Upper lobe of left lung (tissue), 6 donors: ENCODE measurements around the gene MBP. TPM values are rescaled to one million over a fixed set of nuclear protein-coding genes. Genes with fewer than 3 reads are reported as not detected.

Experiments
- ATAC-seq, 2 donors: fragments of 200-7000 bp; cut with Tn5 transposase; one replicate each; pipeline ENCODE4 v1.9.1; 2022; ENCODE audit warnings: mild to moderate bottlenecking in 2 of 2, moderate library complexity in 2 of 2; ENCODE audit not compliant: low FRiP score in 2 of 2
- DNase-seq, 2 donors: peaks; one replicate each; pipeline ENCODE4 v3.0.0-alpha.2; 2019 to 2020
- H3K27ac ChIP-seq, 4 donors: fragments of 200-600 bp; sonication (generic); one replicate each; pipeline ENCODE4 v1.5.1; 2016 to 2019
- H3K27me3 ChIP-seq, 4 donors: fragments of 200-600 bp; sonication (generic); one replicate each; pipeline ENCODE4 v1.5.1; 2017 to 2019
- H3K36me3 ChIP-seq, 4 donors: fragments of 200-600 bp; sonication (generic); one replicate each; pipeline ENCODE4 v1.5.1; 2016 to 2019
- H3K4me1 ChIP-seq, 4 donors: fragments of 200-600 bp; sonication (generic); one replicate each; pipeline ENCODE4 v1.5.1; 2018 to 2019
- H3K4me3 ChIP-seq, 4 donors: fragments of 200-600 bp; sonication (generic); one replicate each; pipeline ENCODE4 v1.5.1; 2017 to 2019; ENCODE audit warnings: mild to moderate bottlenecking in 2 of 4, moderate library complexity in 1 of 4
- H3K9me3 ChIP-seq, 4 donors: fragments of 200-600 bp; sonication (generic); one replicate each; pipeline ENCODE4 v1.5.1; 2018 to 2019
- EP300 ChIP-seq, 4 donors: sonication (generic); formaldehyde crosslinking; IDR thresholded peaks; one replicate each; pipeline ENCODE4 v1.5.1; 2017; ENCODE audit warnings: antibody characterized with exemption in 4 of 4, control low read depth in 2 of 4
- POLR2A ChIP-seq, 4 donors: fragments of 450-650 bp; IDR thresholded peaks; one replicate each; pipeline ENCODE4 v1.5.1; 2016 to 2017; ENCODE audit warnings: antibody characterized with exemption in 4 of 4, mild to moderate bottlenecking in 2 of 4
- POLR2AphosphoS5 ChIP-seq, 2 donors: sonication (generic); formaldehyde crosslinking; IDR thresholded peaks; one replicate each; pipeline ENCODE4 v1.5.1; 2017; ENCODE audit warnings: antibody characterized with exemption in 2 of 2
- WGBS, 2 donors: methylation state at CpG; one replicate each; pipeline ENCODE4 v1.1.5; 2017 to 2018; 5-methylcytosine and 5-hydroxymethylcytosine counted together
- total RNA-seq, 6 donors: library from RNA; depleted of rRNA in 4 of 6; stranded (reverse); fragments of >200 nt in 4 of 6; gene quantifications; one replicate each; pipeline versions ENCODE4 v1.1.0 to v1.2.1, GENCODE V29; 2016 to 2021
- TF ChIP-seq, protein P1 (sequence below), 6 experiments: fragments of 450-650 bp in 4 of 6; fragments of 200-600 bp in 2 of 6; sonication (generic) in 2 of 6; IDR thresholded peaks; one replicate each; pipeline ENCODE4 v1.5.1; 2016 to 2019; ENCODE audit warnings: antibody characterized with exemption in 6 of 6
- donor health status: DM: no; HTN: no; CAD: no; lungs with moderate emphysema.
- donor health status: DM: no; HTN: yes; CAD: no; lungs with severe emphysema.

Gene MBP
- total RNA-seq, 6 donors from 2014 or later: 55.5 to 87.6 (median 68.8) TPM

DNA sequence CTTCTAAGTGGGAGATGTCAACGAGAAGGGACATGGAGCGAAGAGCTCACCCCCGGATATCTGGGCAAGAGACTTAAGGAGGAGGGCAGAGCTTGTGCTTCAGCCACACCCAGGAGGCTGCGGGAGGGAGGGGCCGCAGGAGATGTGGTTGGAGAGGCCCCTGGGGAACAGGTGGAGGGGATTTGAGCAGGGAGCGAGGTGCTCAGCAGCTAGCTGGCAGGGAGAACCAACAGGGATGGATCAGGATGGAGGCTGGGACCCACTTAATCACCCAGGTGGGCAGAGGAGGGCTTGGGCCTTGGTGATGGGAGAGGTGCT is 78.3 kb downstream of the MBP start:
- Histone ChIP-seq H3K4me3 (peak overlapping the region in 2 of 4 donors; percentile 4 to 13), H3K27me3 (no peaks in the 10 kb centered on the region), H3K4me1 (peaks cover 41 to 63% (median 55%) of the 10 kb centered on the region in 4 donors), H3K36me3 (no peaks in the 10 kb centered on the region), H3K9me3 (no peaks in the 10 kb centered on the region), H3K27ac (peak overlapping the region; percentile 83 to 96 (median 89))
- DNase-seq (no peak), ATAC-seq (peak in 1 of 2 donors; percentile 46)
- 32 to 57% methylated on average over 6 of the region's 6 CpGs for WGBS, 2 donors
- TF ChIP-seq, protein P1, sequence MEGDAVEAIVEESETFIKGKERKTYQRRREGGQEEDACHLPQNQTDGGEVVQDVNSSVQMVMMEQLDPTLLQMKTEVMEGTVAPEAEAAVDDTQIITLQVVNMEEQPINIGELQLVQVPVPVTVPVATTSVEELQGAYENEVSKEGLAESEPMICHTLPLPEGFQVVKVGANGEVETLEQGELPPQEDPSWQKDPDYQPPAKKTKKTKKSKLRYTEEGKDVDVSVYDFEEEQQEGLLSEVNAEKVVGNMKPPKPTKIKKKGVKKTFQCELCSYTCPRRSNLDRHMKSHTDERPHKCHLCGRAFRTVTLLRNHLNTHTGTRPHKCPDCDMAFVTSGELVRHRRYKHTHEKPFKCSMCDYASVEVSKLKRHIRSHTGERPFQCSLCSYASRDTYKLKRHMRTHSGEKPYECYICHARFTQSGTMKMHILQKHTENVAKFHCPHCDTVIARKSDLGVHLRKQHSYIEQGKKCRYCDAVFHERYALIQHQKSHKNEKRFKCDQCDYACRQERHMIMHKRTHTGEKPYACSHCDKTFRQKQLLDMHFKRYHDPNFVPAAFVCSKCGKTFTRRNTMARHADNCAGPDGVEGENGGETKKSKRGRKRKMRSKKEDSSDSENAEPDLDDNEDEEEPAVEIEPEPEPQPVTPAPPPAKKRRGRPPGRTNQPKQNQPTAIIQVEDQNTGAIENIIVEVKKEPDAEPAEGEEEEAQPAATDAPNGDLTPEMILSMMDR (IDR thresholded peaks at IDR 0.05): no peak
- TF ChIP-seq POLR2AphosphoS5 (IDR thresholded peaks at IDR 0.05): no peak
- TF ChIP-seq POLR2A (IDR thresholded peaks at IDR 0.05): no peak
- TF ChIP-seq EP300 (IDR thresholded peaks at IDR 0.05): no peak

DNA sequence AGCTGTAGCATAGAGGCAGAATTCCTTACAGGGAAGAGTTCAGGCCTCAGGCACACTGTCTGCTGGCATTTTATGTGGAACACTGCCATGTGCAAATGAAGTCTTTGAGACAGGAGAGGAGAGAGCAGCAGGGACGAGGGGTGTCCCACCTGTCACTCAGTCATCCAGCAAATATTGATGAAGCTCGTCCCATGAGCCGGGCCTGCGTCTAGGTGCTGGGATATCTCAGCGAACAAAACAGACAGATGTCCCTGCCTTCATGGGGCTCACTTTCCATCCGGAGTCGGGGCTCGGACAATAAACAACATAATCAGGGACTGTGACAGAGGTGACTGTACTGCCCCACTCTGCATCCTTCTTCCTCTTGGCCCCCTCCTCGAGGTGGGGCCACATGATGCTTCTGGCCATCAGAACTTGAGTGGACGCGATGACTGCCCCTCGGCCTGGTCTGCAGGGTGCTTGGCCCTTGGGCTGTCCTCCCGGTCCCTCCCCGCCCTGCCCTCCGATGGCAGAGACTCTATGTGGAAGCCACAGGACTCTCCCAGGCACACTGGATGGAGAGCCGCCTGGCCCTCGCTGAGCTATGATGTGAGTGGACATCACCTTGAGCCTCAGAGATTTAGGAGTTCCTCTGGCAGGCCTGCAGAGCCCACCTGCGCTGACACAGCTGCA is 78.8 kb downstream of the MBP start:
- ATAC-seq: no peak
- Histone ChIP-seq H3K36me3 (no peaks in the 10 kb centered on the region), H3K4me1 (peaks cover 41 to 63% (median 54%) of the 10 kb centered on the region in 4 donors), H3K27ac (peak overlapping the region; percentile 83 to 96 (median 89)), H3K9me3 (no peaks in the 10 kb centered on the region), H3K27me3 (no peaks in the 10 kb centered on the region), H3K4me3 (peak overlapping the region in 1 of 4 donors; percentile 13)
- peak in 1 of 2 donors; percentile 34 for DNase-seq
- WGBS, 2 donors: 71 to 90% methylated on average over 6 to 17 of the region's 18 CpGs
- TF ChIP-seq EP300 (IDR thresholded peaks at IDR 0.05): no peak
- no peak for TF ChIP-seq POLR2A (IDR thresholded peaks at IDR 0.05)
- no peak for TF ChIP-seq POLR2AphosphoS5 (IDR thresholded peaks at IDR 0.05)
- TF ChIP-seq, protein P1 (IDR thresholded peaks at IDR 0.05): no peak

DNA sequence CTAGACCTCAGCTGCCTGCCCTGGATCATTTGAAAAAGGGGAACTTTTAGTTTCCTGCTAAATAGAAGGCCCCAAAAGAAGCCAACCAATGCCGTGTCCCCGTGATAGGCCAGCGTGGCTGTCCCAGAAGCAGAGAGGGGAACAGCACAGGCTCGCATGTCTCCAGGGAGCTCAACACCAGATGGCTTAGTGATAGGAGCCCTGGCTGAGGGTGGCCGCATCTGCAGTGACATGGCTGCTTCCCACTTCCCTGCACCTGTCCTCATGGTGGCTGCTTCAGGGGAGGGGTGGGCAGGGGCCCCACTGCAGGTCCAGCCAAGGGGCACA is 79.6 kb downstream of the MBP start:
- peak in 1 of 2 donors; percentile 56 for DNase-seq
- Histone ChIP-seq H3K36me3 (no peaks in the 10 kb centered on the region), H3K4me1 (peaks cover 41 to 56% (median 50%) of the 10 kb centered on the region in 4 donors), H3K27me3 (no peaks in the 10 kb centered on the region), H3K9me3 (no peaks in the 10 kb centered on the region), H3K4me3 (no peak overlapping the region), H3K27ac (peak overlapping the region; percentile 83 to 96 (median 89))
- ATAC-seq: peak; percentile 11 to 12
- TF ChIP-seq, protein P1 (IDR thresholded peaks at IDR 0.05): no peak
- TF ChIP-seq POLR2A (IDR thresholded peaks at IDR 0.05): no peak
- TF ChIP-seq EP300 (IDR thresholded peaks at IDR 0.05): no peak
- 73% methylated on average over 5 of the region's 5 CpGs; no CpG with 5 or more reads in 1 of the 2 donors for WGBS, 2 donors

DNA sequence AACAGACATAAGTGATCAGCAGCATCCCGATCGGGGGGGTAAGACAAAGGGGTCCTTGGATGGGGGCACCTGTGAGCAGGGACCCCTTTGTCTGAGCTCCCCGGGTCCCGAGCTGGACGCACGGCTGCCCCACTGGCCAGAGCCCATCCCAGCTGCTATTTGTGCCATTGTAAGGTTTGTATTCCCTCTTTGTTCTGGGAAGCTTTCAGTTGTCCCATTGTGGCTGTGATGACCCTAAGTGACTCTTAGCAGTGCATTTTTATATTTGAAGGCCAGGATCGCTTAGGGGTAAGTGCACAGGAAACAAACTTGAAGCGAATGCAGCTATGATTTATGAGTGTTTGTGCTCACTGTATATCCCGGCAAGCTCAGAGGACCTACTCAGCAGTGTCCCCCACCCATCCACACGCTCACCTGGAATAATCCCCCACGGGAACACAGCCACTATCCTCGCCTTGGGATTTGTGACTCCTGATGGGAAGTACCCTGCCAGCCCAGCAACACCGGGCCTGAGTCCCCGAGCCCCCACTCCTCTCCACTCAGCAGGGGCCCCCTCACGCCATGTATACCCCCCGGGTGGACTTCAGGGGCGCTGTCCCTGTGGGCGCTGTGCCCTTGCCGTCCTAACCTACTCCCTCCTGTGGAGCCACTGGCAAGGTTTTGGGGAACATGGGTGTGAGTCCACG is 80.1 kb downstream of the MBP start:
- Histone ChIP-seq H3K4me3 (no peak overlapping the region), H3K9me3 (no peaks in the 10 kb centered on the region), H3K27ac (peak overlapping the region; percentile 83 to 96 (median 89)), H3K36me3 (no peaks in the 10 kb centered on the region), H3K27me3 (no peaks in the 10 kb centered on the region), H3K4me1 (peaks cover 41 to 56% (median 50%) of the 10 kb centered on the region in 4 donors)
- ATAC-seq: peak in 1 of 2 donors; percentile 17
- TF ChIP-seq POLR2A (IDR thresholded peaks at IDR 0.05) (peak in 1 of 4 donors; percentile 52), EP300 (IDR thresholded peaks at IDR 0.05) (no peak)
- WGBS, 2 donors: 73 to 86% methylated on average over 11 to 20 of the region's 20 CpGs
- peak in 1 of 2 donors; percentile 60 for DNase-seq

DNA sequence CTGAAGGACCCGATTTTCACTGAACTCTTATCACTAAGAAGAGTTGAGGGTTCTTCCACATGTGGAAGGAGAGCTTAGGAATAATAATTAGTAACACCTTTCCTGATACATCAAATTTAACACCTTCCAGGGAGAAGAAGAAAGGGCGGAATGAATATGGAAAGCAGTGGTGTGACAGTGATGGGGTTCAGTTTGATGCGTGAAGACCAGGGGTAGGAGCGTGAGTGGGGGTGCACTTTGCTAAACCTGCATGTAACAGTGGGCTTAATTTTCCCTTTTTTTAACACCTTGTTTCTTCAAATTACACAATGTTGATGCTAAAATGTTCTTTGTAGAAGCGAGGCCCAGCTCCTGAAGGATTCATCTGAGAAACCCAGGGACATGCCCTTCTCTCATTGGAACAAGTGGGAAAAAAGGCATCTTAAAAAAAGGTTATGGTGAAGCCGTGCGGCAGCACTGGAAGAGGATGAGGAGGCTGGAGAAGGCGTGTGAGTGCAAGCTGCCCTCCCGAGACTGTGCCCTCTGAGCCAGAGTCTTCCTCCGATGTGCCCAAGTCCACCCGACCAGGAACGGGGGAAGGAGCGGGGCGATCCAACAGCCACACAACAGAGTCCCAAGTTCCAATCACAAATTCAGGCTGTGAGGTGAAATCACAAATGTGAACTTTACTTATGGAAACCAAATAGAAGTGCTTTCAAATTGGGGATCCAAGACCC is 80.8 kb downstream of the MBP start:
- H3K36me3 ChIP-seq: peaks cover 0 to 6% (median 3%) of the 10 kb centered on the region in 4 donors
- H3K27me3 ChIP-seq: no peaks in the 10 kb centered on the region
- DNase-seq (no peak), ATAC-seq (no peak)
- H3K4me1 ChIP-seq: peaks cover 36 to 49% (median 43%) of the 10 kb centered on the region in 4 donors
- TF ChIP-seq POLR2A (IDR thresholded peaks at IDR 0.05) (no peak), POLR2AphosphoS5 (IDR thresholded peaks at IDR 0.05) (no peak), EP300 (IDR thresholded peaks at IDR 0.05) (no peak)
- TF ChIP-seq, protein P1 (IDR thresholded peaks at IDR 0.05): no peak
- no peaks in the 10 kb centered on the region for H3K9me3 ChIP-seq
- WGBS, 2 donors: 94 to 97% methylated on average over 14 of the region's 14 CpGs
- no peak overlapping the region for H3K4me3 ChIP-seq
- peak overlapping the region in 3 of 4 donors; percentile 87 to 96 (median 91) for H3K27ac ChIP-seq
